Stimulated activated CD8-positive, alpha-beta memory T cell treated with anti-CD3 and anti-CD28 coated beads, Interleukin-12 subunit alpha, Interleukin-12 subunit beta, amount 100 ng/mL, for 1 hour (primary cell): ENCODE measurements around the gene EYS.
"Not testable (repeated sequence)": the region's sequence is repeated elsewhere in the genome, so short reads cannot be mapped to it uniquely, and the experiment has no call there.

Experiments used
- DNase-seq: peaks from one replicate; pipeline ENCODE4 v3.0.0-alpha.2; 2020; ENCODE audit warnings: low read depth

Gene EYS

DNA sequence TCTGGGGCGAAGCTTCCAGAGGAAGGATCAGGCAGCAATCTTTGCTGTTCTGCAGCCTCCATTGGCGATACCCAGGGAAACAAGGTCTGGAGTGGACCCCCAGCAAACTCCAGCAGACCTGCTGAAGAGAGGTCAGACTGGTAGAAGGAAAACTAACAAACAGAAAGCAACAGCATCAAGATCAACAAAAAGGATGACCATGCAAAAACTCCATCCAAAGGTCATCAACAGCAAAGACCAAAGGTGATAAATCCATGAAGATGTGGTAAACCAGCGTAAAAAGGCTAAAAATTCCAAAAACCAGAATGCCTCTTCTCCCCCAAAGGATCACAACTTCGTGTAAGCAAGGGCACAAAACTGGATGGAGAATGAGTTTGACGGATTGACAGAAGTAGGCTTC, 1818.6 kb downstream of the EYS start:
- no peak for DNase-seq

DNA sequence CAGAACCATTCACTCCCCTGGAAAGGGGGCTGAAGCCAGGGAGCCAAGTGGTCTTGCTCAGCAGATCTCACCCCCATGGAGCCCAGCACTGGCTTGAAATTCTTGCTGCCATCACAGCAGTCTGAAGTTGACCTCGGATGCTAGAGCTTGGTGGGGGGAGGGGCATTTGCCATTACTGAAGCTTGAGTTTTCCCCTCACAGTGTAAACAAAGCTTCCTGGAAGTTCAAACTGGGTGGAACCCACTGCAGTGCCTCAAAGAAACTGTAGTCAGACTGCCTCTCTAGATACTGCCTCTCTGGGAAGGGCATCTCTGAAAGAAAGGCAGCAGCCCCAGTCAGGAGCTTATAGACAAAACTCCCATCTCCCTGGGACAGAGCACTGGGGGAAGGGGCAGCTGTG, 1819.2 kb downstream of the EYS start:
- not testable (repeated sequence) for DNase-seq

GRCh38 chr6:63887002-63887751, 1819.8 kb downstream of the EYS start:
- DNase-seq, result no peak

DNA sequence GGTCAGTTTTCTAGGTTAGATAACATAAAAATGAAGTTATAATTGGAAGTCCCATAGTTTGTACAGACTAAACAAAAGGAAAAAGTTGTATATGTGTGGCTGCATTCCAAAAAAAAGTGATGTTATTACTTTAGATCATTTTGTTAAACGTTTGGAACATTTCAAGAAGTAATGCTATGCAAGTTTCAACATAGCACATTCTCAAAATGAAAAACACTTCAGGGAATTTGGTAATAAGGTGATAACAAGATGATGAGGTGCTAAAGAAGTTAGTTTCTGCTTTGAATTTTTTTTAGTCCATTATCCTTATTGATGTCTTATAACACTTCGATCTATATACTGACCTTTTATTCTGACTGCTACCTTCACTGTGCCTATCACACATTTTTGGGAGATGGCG, 1820.7 kb downstream of the EYS start:
- DNase-seq, result no peak

GRCh38 chr6:63883597-63883996, 1823.4 kb downstream of the EYS start:
- no peak for DNase-seq

DNA sequence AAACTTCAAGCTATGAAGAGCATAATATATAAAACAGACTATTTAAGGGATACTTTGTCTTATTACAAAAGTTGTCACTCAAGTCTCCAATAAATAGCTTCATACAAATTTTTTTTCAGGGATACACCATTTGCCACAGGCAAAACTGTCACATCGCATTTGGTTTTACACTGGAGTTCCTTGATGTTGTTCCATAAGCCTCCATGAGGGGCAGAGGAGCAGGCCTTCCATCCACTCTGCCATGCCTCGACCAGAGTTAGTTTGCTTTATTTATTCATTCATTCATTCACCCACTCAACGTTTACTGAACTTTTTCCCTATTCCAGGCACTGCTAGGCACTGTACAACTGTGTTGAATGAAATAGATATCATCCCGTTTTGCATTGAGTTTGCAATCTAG, 1824.8 kb downstream of the EYS start:
- no peak for DNase-seq

DNA sequence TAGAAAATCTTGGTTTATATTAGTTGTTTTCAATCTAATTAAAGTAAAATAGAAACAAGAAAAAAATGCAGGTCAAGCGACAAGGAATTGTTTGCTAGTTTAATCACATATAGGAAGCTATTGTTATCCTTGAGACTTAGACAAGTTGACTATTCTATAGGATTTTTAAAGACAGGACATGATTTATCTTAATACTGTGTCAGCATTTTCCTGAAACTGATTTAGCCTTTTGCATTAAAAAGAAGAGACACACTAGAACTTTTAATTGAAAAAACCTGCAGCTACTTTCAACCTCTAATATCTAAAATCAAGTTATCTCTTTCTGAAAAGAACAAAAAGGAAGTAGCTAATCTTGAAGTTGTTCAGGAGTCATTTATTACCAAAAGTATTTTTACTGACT, 1825.2 kb downstream of the EYS start:
- DNase-seq, result no peak

GRCh38 chr6:63872233-63872632, 1834.8 kb downstream of the EYS start:
- no peak for DNase-seq

DNA sequence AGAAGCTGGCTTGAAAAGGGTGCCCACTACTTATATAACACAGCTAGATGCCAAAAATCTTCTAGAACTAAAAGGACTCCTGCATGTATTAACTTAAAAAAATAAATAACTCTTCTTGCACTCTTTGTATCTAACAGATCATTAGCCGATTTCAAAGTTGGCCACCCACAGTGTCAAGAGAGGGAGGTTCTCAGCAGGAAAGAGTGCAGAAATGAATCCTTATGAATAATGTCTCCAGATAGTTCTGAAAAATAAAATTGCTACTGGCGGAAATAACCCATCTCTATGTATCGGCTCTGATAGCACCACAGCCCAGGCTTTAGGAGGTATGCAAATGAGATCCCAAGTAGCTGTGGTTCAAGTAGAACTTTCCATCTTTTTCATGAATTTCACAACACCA, 1838.7 kb downstream of the EYS start:
- DNase-seq, result no peak

GRCh38 chr6:63864671-63865318, 1842.2 kb downstream of the EYS start:
- DNase-seq, result no peak

- no peak for DNase-seq
These were observed 1843.0 kb downstream of the EYS start for GRCh38 chr6:63864061-63864460.

GRCh38 chr6:63862486-63863198, 1844.4 kb downstream of the EYS start:
- no peak for DNase-seq

GRCh38 chr6:63859528-63859927, 1847.5 kb downstream of the EYS start:
- DNase-seq, result no peak

DNA sequence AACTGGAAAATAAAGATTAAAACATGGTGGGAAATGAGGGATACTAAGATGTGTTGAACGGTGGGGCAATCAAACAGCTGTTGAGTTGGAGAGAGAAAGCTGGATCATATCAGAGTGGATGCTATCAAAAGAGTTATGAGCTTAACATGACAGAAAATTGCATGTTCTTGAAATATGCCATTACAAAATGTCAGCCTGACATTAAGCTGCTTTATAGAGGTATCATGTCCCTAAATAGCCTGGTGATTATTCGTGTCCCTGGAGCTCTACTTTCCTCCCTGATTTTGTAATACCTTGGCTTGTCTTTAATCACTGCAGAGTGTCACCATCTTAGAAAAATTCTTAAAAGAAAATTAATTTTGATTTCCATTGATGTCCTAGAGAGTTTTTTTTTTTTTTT, 1848.3 kb downstream of the EYS start:
- no peak for DNase-seq

DNA sequence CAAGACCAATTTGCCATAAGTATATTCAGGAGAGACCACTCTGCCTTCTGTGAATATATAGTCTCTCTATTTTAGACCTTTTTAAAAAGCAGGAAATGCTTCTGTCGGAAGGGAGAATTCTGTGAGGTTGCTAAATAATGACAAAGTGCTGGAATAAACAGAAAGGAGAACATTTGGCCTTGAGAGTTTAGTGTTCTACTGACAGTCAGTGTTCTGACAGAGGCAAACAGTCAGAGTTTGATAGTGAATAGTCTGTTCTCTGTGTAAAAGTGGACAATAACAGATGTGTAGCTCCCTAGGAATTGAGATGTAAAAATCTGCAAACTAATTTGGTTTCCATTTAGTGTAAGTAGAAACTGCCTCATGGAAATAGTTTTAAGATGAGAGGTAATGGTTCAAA, 1850.8 kb downstream of the EYS start:
- DNase-seq, result no peak

DNA sequence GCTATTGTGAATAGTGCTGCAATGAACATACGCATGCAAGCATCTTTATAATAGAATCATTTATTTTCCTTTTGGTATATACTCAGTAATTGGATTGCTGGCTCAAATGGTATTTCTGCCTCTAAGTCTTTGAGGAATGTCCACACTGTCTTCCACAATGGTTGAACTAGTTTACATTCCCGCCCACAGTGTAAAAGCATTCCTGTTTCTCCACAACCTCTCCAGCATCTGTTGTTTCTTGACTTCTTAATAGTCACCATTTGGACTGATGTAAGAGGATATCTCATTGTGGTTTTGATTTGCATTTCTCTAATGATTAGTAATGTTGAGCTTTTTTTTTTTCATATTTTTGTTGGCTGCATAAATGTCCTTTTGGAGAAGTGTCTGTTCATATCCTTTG, 1862.7 kb downstream of the EYS start:
- no peak for DNase-seq

DNA sequence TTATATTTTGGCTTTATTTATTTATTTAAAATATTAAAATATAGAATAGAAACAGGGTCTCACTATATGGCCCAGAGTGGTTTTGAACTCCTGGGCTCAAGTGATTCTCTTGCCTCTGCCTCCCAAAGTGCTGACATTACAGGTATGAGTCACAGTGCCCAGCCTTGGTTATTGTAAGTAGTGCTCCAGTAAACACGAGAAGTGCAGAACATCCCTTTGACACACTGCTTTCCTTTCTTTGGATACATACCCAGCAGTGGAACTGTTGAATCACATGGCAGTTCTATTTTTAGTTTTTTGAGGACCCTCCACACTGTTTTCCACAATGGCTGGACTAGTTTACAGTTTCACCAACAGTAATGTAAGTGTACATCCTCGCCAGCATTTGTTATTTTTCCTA, 1867.5 kb downstream of the EYS start:
- DNase-seq, result no peak

DNA sequence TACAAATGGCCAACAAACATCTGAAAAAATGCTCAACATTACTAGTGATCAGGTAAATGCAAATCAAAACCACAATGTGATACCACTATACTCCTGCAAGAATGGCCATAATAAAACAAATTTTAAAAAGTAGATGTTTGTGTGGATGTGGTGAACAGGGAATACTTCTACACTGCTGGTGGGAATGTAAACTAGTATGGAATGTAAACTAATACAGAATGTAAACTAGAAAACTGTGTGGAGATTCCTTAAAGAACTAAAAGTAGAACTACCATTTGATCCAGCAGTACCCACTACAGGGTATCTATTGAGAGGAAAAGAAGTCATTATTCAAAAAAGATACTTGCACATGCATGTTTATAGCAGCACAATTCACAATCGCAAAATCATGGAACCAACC, 1878.3 kb downstream of the EYS start:
- not testable (repeated sequence) for DNase-seq

GRCh38 chr6:63824722-63825121, 1882.3 kb downstream of the EYS start:
- DNase-seq, result no peak

GRCh38 chr6:63821442-63821841, 1885.6 kb downstream of the EYS start:
- no peak for DNase-seq

DNA sequence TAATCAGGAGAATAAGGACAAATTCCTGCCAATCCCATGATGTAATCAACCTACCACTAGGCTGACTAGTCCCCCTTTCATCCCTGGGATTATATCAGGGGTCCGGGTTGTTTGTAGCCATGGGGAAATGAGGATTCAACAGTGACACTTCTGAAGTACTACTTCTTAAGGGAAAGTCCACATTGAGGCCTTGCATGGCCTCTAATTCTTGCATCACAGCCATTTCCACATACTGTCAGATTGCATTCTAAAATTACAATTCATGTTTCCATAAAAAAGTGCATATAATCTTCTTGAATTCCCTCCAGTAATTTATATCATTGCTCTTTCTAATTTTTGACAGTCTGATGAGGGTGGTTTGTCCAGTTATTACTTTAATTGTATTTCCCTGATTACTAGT, 1887.2 kb downstream of the EYS start:
- DNase-seq, result no peak

DNA sequence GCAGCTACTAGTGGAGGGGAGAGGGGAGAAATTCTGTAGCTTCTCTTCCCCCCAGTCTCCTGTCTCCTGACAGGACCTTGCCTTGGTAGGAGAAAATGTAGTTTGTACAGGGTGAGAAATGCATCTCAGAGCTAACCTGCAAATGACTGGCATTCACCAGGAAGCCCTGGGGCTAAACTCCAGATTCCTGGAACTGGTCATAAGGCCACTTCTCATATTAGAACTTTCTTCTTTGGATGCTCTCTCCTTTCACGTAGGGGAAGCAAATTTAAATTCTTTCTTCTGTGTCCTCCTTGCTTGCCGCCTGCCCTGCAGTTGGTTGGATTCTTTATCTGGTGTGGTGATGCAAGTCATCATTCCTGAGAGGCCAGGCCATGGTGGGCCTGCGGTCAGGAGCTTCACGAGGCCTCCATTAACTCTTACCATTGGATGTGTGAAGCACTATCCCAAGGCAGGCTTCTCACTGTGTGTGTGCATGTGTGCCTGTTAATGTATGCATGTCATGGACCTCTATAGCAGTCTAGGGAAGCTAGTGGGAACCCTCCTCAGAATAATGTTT, 1889.5 kb downstream of the EYS start:
- DNase-seq, result no peak

- DNase-seq, result no peak
These were observed 1890.0 kb downstream of the EYS start for GRCh38 chr6:63816982-63817436.
